HG03139 (cell line): ENCODE measurements around the gene GPR55.
A peak's percentile ranks its signal among the peaks of the same experiment; 100 is the strongest.

Experiments
- ATAC-seq: cut with Tn5 transposase; IDR thresholded peaks from one replicate; pipeline ENCODE4 v1.9.1; 2021; ENCODE audit not compliant: unreplicated experiment

The GPR55 gene

GRCh38 chr2:230868947-230869913, 55.8 kb downstream of the GPR55 start:
- ATAC-seq: no peak

GRCh38 chr2:230868161-230868946, 56.7 kb downstream of the GPR55 start:
- no peak for ATAC-seq

- no peak for ATAC-seq
These were observed 58.1 kb downstream of the GPR55 start for GRCh38 chr2:230866756-230867523.

GRCh38 chr2:230865766-230866755, 59.0 kb downstream of the GPR55 start:
- no peak for ATAC-seq

GRCh38 chr2:230865307-230865765, 59.7 kb downstream of the GPR55 start:
- ATAC-seq: no peak

- ATAC-seq: peak; percentile 57
These were observed 60.3 kb downstream of the GPR55 start, which contains the start of gene ITM2C for GRCh38 chr2:230864605-230865306. ITM2C (plus strand) TSS chr2:230864942; CDS start chr2:230865026, 84 bp downstream.

- no peak for ATAC-seq
These were observed 60.9 kb downstream of the GPR55 start for GRCh38 chr2:230864122-230864604.

- no peak for ATAC-seq
These were observed 61.5 kb downstream of the GPR55 start for GRCh38 chr2:230863442-230864121.

GRCh38 chr2:230863031-230863430, 62.0 kb downstream of the GPR55 start:
- ATAC-seq: no peak

- no peak for ATAC-seq
These were observed 62.8 kb downstream of the GPR55 start for GRCh38 chr2:230862292-230862691.

GRCh38 chr2:230861552-230862255, 63.3 kb downstream of the GPR55 start:
- no peak for ATAC-seq
